ENCODE measurements around the gene BSG.

GRCh38 chr19:566844-567243 lies 5.6 kb upstream of the BSG start:
- no peak for TF ChIP-seq ELF4 (CRISPR knock-in tag; IDR thresholded peaks at IDR 0.05; ENCODE audit: low read depth)
- TF ChIP-seq, protein P1, sequence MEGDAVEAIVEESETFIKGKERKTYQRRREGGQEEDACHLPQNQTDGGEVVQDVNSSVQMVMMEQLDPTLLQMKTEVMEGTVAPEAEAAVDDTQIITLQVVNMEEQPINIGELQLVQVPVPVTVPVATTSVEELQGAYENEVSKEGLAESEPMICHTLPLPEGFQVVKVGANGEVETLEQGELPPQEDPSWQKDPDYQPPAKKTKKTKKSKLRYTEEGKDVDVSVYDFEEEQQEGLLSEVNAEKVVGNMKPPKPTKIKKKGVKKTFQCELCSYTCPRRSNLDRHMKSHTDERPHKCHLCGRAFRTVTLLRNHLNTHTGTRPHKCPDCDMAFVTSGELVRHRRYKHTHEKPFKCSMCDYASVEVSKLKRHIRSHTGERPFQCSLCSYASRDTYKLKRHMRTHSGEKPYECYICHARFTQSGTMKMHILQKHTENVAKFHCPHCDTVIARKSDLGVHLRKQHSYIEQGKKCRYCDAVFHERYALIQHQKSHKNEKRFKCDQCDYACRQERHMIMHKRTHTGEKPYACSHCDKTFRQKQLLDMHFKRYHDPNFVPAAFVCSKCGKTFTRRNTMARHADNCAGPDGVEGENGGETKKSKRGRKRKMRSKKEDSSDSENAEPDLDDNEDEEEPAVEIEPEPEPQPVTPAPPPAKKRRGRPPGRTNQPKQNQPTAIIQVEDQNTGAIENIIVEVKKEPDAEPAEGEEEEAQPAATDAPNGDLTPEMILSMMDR (IDR thresholded peaks at IDR 0.05): no peak
- TF ChIP-seq FOXP1 (CRISPR knock-in tag; IDR thresholded peaks at IDR 0.05; ENCODE audit: borderline replicate concordance): no peak
- TF ChIP-seq USF2 (CRISPR knock-in tag; IDR thresholded peaks at IDR 0.05): no peak
- no peak for TF ChIP-seq GABPB1 (CRISPR knock-in tag; IDR thresholded peaks at IDR 0.05)
- TF ChIP-seq, protein P2, sequence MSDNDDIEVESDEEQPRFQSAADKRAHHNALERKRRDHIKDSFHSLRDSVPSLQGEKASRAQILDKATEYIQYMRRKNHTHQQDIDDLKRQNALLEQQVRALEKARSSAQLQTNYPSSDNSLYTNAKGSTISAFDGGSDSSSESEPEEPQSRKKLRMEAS (CRISPR knock-in tag; IDR thresholded peaks at IDR 0.05): no peak
- no peak for TF ChIP-seq NFE2L1 (CRISPR knock-in tag; IDR thresholded peaks at IDR 0.05)

All from WTC11 (cell line).